BJ (cell line): Measurements from ENCODE around the gene SLC8A3. TPM values are rescaled to one million over a fixed set of nuclear protein-coding genes. Genes with fewer than 3 reads are reported as not detected.
A peak's percentile ranks its signal among the peaks of the same experiment; 100 is the strongest.

ENCODE experiments used
- CTCF ChIA-PET: fragments of 350-600 bp; formaldehyde crosslinking; extraction: SDS; loops from one replicate; lab custom pipeline; 2021; ENCODE audit warnings: antibody characterized with exemption, inconsistent platforms; lab: Yijun Ruan, JAX
- POLR2A ChIA-PET: fragments of 300-600 bp; sonication (Branson Sonifier 250); formaldehyde crosslinking; extraction: SDS; loops from one replicate; lab custom pipeline; 2021; ENCODE audit warnings: antibody characterized with exemption; lab: Charles Lee
- DNase-seq: peaks from one replicate; pipeline ENCODE4 v3.0.0-alpha.2; 2011; ENCODE audit warnings: low read depth
- H3K27me3 ChIP-seq: 2 replicates; pipeline ENCODE4 v1.6.0; 2011; ENCODE audit warnings: low read length; ENCODE audit not compliant: control insufficient read depth, insufficient read depth
- H3K36me3 ChIP-seq: 2 replicates; pipeline ENCODE4 v1.5.1; 2011; ENCODE audit warnings: low read length; ENCODE audit not compliant: control insufficient read depth, insufficient read depth
- H3K4me3 ChIP-seq: 2 replicates; pipeline ENCODE4 v1.5.1; 2011; ENCODE audit warnings: low read depth, mild to moderate bottlenecking, control low read depth, low read length
- polyA plus RNA-seq: library from polyadenylated mRNA; depleted of rRNA; stranded (reverse); fragments of >200 nt; gene quantifications from 2 replicates; pipeline ENCODE4 v1.2.3, GENCODE V29; 2011
- TF ChIP-seq, protein P1 (sequence below): IDR thresholded peaks from 2 replicates; pipeline ENCODE4 v1.5.1; 2011; ENCODE audit warnings: low read depth, mild to moderate bottlenecking, control low read depth, inconsistent platforms, low read length, moderate library complexity; ENCODE audit not compliant: insufficient read depth

SLC8A3 gene
- polyA plus RNA-seq, 1 experiment = 0.07 TPM

DNA sequence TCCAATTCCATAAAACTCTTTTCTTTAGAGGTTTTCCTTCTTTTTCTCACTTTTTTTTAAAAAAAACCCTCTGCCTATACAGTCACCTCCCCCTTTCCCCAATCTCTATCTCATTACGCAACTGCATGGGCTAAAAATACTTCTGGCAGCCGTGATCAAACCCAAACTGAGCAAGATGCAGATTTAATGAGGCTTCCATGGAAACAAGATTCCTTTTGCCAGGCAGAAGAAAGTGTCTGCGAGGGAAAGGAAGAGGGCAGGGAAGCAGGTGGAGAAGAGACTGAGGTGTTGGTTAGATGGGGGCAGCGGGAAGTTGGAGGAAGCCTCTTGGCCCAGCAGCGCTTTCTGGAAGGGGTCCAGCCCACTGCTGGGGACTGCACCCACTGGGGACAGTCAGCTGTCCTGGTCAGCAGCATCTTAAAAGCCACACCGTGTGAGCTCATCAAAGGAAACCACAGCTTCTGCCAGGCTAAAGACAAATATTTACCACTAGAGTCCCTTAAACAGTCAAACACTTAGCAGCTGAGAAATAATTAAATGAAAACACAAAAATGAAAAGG is 90.4 kb downstream of the SLC8A3 start:
- DNase-seq = no peak
- Histone ChIP-seq H3K27me3 (no peaks in the 10 kb centered on the region), H3K36me3 (no peaks in the 10 kb centered on the region), H3K4me3 (no peak overlapping the region)
- ChIA-PET POLR2A (no interaction called here), CTCF (interaction anchor here (0.7 to 1.9 kb wide), 3 partner anchors 11 to 34 kb away, joined by 3 to 11 read pairs (median 3); no protein-coding TSS in a partner anchor)
- TF ChIP-seq, protein P1, sequence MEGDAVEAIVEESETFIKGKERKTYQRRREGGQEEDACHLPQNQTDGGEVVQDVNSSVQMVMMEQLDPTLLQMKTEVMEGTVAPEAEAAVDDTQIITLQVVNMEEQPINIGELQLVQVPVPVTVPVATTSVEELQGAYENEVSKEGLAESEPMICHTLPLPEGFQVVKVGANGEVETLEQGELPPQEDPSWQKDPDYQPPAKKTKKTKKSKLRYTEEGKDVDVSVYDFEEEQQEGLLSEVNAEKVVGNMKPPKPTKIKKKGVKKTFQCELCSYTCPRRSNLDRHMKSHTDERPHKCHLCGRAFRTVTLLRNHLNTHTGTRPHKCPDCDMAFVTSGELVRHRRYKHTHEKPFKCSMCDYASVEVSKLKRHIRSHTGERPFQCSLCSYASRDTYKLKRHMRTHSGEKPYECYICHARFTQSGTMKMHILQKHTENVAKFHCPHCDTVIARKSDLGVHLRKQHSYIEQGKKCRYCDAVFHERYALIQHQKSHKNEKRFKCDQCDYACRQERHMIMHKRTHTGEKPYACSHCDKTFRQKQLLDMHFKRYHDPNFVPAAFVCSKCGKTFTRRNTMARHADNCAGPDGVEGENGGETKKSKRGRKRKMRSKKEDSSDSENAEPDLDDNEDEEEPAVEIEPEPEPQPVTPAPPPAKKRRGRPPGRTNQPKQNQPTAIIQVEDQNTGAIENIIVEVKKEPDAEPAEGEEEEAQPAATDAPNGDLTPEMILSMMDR = no peak

DNA sequence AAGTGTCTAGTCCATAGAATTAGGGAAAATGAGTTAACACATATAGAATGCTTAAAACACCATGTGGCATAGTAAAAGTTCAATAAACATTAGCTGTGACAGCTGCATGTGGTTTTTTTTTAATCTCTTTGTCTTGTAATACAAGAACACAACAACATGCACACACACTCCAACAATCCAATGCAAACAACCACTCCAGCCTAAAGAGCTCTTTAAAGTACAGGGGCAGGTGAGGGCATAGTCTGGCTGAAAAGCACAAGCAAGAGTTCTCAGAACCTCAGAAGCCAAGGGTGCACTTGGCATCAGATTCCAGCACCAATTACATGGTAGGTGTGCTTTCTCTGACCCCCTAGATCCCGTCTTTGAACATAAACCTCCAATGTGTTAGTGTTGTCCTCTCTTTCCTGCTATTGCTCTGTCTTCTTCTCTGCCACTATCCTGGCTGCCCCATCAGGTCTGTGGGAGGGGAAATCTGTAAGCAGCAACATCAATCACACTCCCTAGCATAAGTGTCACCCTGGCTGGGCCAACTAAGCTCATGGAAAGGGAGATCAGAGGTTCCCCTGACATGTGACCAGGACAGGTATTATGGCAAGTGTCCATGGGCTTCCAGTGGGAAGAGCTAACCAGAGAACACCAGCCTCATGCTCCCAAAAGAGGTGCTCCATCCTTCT is 91.0 kb downstream of the SLC8A3 start:
- DNase-seq = no peak
- TF ChIP-seq, protein P1 = no peak
- ChIA-PET POLR2A (no interaction called here), CTCF (interaction anchor here (0.7 to 1.9 kb wide), 3 partner anchors 10 to 35 kb away, joined by 3 to 11 read pairs (median 3); no protein-coding TSS in a partner anchor)
- no peaks in the 10 kb centered on the region for H3K36me3 ChIP-seq
- no peak overlapping the region for H3K4me3 ChIP-seq
- no peaks in the 10 kb centered on the region for H3K27me3 ChIP-seq

DNA sequence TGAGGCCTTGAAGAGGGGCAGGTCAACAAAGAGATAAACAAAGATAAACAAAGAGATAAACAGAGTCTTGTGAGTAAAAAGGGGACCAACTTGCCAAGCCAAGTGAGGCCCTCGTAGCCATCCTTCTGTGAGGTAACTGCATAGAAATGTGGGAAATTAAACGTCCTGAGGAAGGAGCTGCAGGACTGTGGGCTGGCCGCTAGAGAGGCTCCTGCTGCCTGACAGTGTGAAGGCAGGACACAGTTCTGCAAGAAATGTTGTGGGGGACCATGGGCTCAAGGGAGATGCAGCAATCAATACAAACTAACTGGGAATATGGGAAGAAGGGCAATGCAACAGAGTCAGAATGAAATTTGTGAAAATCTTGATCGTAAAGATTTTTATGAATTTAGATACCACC is 91.9 kb downstream of the SLC8A3 start:
- TF ChIP-seq, protein P1 = peak; percentile 44
- CTCF ChIA-PET = interaction anchor here (1.1 to 1.9 kb wide), 3 partner anchors 9 to 85 kb away, joined by 3 to 11 read pairs (median 3); no protein-coding TSS in a partner anchor
- DNase-seq = no peak
- Histone ChIP-seq H3K27me3 (no peaks in the 10 kb centered on the region), H3K4me3 (no peak overlapping the region), H3K36me3 (no peaks in the 10 kb centered on the region)
- POLR2A ChIA-PET = no interaction called here

DNA sequence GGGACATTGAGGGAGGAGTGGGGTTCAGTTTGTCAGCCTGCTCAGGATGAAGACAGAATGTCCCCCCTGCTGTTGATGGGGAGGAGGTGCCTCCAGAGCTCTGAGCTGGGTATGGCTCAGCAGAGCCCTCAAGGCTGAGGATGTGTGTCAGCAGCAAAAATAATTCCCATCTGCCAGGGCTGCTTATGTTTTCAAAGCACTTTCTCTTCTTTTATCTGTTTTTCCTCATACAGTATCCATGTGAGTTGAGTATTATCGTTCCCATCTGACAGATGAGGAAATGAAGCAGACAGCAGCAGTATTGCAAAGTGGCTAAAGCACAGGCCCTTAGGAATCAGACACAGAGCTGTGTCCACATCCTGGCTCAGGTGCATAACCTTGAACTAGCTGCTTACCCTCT is 94.1 kb downstream of the SLC8A3 start:
- Histone ChIP-seq H3K27me3 (no peaks in the 10 kb centered on the region), H3K36me3 (no peaks in the 10 kb centered on the region), H3K4me3 (no peak overlapping the region)
- DNase-seq = no peak
- ChIA-PET POLR2A (no interaction called here), CTCF (interaction anchor here (3.1 kb wide), 1 partner anchor 223 kb away, joined by 9 read pairs; no protein-coding TSS in a partner anchor)
- TF ChIP-seq, protein P1 = no peak

DNA sequence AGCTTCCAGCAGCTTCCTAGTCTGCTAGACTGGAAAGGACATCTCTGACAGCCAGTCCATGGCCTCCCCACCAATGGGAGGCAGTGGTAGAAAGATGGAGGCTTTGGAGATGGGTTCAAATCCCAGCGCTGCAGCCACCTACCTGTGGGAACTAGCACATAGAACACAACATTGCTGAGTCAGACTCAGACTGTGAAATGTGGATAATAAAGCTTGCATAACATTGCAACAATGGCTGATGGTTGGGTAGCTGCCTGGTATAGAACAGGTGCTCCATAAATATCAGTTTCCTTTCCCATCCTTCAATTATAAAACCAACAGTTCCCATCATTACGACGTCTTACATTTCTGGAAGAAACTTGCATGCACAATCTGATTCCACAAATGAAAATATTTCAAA is 94.6 kb downstream of the SLC8A3 start:
- TF ChIP-seq, protein P1 = no peak
- no peak overlapping the region for H3K4me3 ChIP-seq
- POLR2A ChIA-PET = no interaction called here
- DNase-seq = no peak
- H3K27me3 ChIP-seq = no peaks in the 10 kb centered on the region
- no peaks in the 10 kb centered on the region for H3K36me3 ChIP-seq
- CTCF ChIA-PET = interaction anchor here (3.1 kb wide), 1 partner anchor 223 kb away, joined by 9 read pairs; no protein-coding TSS in a partner anchor
